Esophagus muscularis mucosa (tissue), 3 donors: ENCODE measurements around the gene TRIM37.

Source experiments
- POLR2AphosphoS5 ChIP-seq, 2 donors: sonication (generic); formaldehyde crosslinking; IDR thresholded peaks; one replicate each; pipeline ENCODE4 v1.6.1; 2017; ENCODE audit warnings: antibody characterized with exemption in 2 of 2
- TF ChIP-seq, protein P1 (sequence below), 3 experiments: fragments of 200-600 bp in 2 of 3; fragments of 450-650 bp in 1 of 3; sonication (generic) in 2 of 3; IDR thresholded peaks; one replicate each; pipeline ENCODE4 v1.5.1; 2017 to 2019; ENCODE audit warnings: antibody characterized with exemption in 3 of 3, mild to moderate bottlenecking in 2 of 3, moderate library complexity in 1 of 3

DNA sequence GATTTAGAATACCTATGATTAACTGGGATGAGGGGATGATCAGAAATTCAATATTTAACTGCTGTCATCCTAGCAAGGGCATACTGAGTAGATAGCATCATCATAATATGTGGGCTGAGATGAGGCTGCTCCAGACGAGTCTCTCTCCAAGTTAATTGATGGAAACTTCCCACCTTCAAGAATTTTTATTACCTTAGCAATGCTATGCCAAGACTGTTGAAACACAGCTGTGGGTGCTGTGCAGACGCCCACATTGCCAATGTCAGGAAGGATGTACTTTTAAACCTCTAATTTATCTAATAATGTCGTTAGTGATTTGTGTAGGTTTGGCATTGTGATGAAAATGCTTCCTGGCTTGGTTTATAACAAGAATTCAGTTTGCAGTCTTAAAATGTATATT is 170.4 kb downstream of the TRIM37 start:
- TF ChIP-seq, protein P1, sequence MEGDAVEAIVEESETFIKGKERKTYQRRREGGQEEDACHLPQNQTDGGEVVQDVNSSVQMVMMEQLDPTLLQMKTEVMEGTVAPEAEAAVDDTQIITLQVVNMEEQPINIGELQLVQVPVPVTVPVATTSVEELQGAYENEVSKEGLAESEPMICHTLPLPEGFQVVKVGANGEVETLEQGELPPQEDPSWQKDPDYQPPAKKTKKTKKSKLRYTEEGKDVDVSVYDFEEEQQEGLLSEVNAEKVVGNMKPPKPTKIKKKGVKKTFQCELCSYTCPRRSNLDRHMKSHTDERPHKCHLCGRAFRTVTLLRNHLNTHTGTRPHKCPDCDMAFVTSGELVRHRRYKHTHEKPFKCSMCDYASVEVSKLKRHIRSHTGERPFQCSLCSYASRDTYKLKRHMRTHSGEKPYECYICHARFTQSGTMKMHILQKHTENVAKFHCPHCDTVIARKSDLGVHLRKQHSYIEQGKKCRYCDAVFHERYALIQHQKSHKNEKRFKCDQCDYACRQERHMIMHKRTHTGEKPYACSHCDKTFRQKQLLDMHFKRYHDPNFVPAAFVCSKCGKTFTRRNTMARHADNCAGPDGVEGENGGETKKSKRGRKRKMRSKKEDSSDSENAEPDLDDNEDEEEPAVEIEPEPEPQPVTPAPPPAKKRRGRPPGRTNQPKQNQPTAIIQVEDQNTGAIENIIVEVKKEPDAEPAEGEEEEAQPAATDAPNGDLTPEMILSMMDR (IDR thresholded peaks at IDR 0.05) = no peak
- TF ChIP-seq POLR2AphosphoS5 (IDR thresholded peaks at IDR 0.05) = no peak
